Activated naive CD8-positive, alpha-beta T cell treated with anti-CD3 and anti-CD28 coated beads, Interleukin-2, amount 50 U/mL, for 24 hours (primary cell): ENCODE results near the gene PVALB.

Experiments used
- ATAC-seq: fragments of 150-1000 bp; cut with Tn5 transposase; one replicate; pipeline ENCODE4 v1.10.0; 2021
- DNase-seq: peaks from one replicate; pipeline ENCODE4 v3.0.0; 2021
- H3K27ac Mint-ChIP-seq: one replicate; pipeline ENCODE4 v1.8.0; 2021; ENCODE audit warnings: mild to moderate bottlenecking, mixed read lengths
- H3K27me3 Mint-ChIP-seq: one replicate; pipeline ENCODE4 v1.8.0; 2021; ENCODE audit warnings: mixed read lengths
- H3K36me3 Mint-ChIP-seq: one replicate; pipeline ENCODE4 v1.8.0; 2021; ENCODE audit warnings: low read depth, mixed read lengths
- H3K4me1 Mint-ChIP-seq: one replicate; pipeline ENCODE4 v1.8.0; 2021; ENCODE audit warnings: mixed read lengths
- H3K4me3 Mint-ChIP-seq: one replicate; pipeline ENCODE4 v1.8.0; 2021; ENCODE audit warnings: mild to moderate bottlenecking, moderate library complexity, mixed read lengths
- H3K9me3 Mint-ChIP-seq: one replicate; pipeline ENCODE4 v1.8.0; 2021; ENCODE audit warnings: mixed read lengths

Gene PVALB

GRCh38 chr22:36855478-36855877 is 38.6 kb upstream of the PVALB start:
- Mint-ChIP-seq H3K27me3 (peaks cover 4% of the 10 kb centered on the region), H3K4me3 (no peak overlapping the region), H3K27ac (no peak overlapping the region), H3K9me3 (no peaks in the 10 kb centered on the region), H3K4me1 (peaks cover 23% of the 10 kb centered on the region), H3K36me3 (no peaks in the 10 kb centered on the region)
- no peak for ATAC-seq
- DNase-seq = no peak

- H3K27ac Mint-ChIP-seq = peak overlapping the region; percentile 65
- H3K27me3 Mint-ChIP-seq = peaks cover 12% of the 10 kb centered on the region
- DNase-seq (peak; percentile 93), ATAC-seq (peak; percentile 59)
- H3K4me1 Mint-ChIP-seq = peaks cover 13% of the 10 kb centered on the region
- peak overlapping the region; percentile 48 for H3K4me3 Mint-ChIP-seq
- no peaks in the 10 kb centered on the region for H3K36me3 Mint-ChIP-seq
- H3K9me3 Mint-ChIP-seq = no peaks in the 10 kb centered on the region
Observed at GRCh38 chr22:36853407-36854099, 36.7 kb upstream of the PVALB start.

GRCh38 chr22:36852056-36852973 is 35.5 kb upstream of the PVALB start:
- Mint-ChIP-seq H3K9me3 (no peaks in the 10 kb centered on the region), H3K4me3 (no peak overlapping the region), H3K36me3 (no peaks in the 10 kb centered on the region), H3K27me3 (peaks cover 8% of the 10 kb centered on the region), H3K4me1 (peaks cover 13% of the 10 kb centered on the region), H3K27ac (no peak overlapping the region)
- no peak for ATAC-seq
- DNase-seq = no peak

DNA sequence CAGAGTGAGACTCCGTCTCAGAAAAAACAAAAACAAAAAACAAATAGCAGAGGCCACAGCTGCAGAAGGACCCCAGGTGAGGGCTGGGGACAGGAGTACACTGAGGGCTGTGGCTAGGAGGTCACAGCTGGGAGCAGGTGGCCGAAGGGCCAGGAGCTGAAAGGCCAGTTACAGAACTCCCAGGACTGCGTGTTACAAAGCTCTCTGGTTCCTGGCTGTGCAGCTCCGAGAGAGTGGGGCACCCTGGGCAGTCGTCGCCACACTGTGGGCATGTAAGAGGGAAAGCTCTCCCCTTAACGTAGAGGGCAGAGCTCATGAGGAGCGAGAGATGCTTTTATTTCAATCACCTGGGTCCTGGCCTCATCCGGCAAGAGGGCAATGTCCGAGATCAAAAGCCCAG is 33.8 kb upstream of the PVALB start:
- H3K27me3 Mint-ChIP-seq = peaks cover 14% of the 10 kb centered on the region
- H3K36me3 Mint-ChIP-seq = no peaks in the 10 kb centered on the region
- no peak for ATAC-seq
- H3K4me1 Mint-ChIP-seq = peaks cover 9% of the 10 kb centered on the region
- no peak overlapping the region for H3K27ac Mint-ChIP-seq
- H3K9me3 Mint-ChIP-seq = no peaks in the 10 kb centered on the region
- DNase-seq = no peak
- H3K4me3 Mint-ChIP-seq = no peak overlapping the region

GRCh38 chr22:36850056-36850455 is 33.2 kb upstream of the PVALB start:
- Mint-ChIP-seq H3K36me3 (no peaks in the 10 kb centered on the region), H3K27ac (no peak overlapping the region), H3K4me3 (no peak overlapping the region), H3K27me3 (peaks cover 14% of the 10 kb centered on the region), H3K9me3 (no peaks in the 10 kb centered on the region), H3K4me1 (peaks cover 9% of the 10 kb centered on the region)
- ATAC-seq (no peak), DNase-seq (no peak)

GRCh38 chr22:36846949-36847348 is 30.1 kb upstream of the PVALB start:
- ATAC-seq (no peak), DNase-seq (no peak)
- Mint-ChIP-seq H3K4me3 (no peak overlapping the region), H3K27me3 (peaks cover 30% of the 10 kb centered on the region), H3K4me1 (no peaks in the 10 kb centered on the region), H3K27ac (no peak overlapping the region), H3K36me3 (no peaks in the 10 kb centered on the region), H3K9me3 (no peaks in the 10 kb centered on the region)

DNA sequence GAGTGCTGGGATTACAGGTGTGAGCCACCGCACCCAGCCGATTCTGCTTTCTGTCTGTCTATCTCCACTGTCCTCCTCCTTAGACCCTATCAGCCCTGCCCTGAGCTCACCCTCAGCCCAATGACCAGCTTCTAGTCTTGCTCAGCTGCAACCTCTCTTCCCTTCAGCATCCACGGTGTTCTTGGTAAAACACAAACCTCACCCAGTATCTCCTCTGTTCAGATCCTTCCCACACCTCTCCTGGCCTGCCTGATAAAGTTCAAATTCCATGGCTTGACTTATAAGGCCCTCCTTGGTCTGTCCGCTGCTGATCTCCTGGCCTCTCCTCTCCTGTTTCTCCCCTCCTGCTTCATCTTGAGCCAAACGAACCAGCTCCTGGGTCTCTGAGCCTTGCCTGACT is 29.4 kb upstream of the PVALB start:
- no peaks in the 10 kb centered on the region for H3K4me1 Mint-ChIP-seq
- no peaks in the 10 kb centered on the region for H3K9me3 Mint-ChIP-seq
- H3K27me3 Mint-ChIP-seq = peaks cover 35% of the 10 kb centered on the region
- H3K4me3 Mint-ChIP-seq = no peak overlapping the region
- H3K36me3 Mint-ChIP-seq = no peaks in the 10 kb centered on the region
- no peak overlapping the region for H3K27ac Mint-ChIP-seq
- ATAC-seq (no peak), DNase-seq (no peak)

DNA sequence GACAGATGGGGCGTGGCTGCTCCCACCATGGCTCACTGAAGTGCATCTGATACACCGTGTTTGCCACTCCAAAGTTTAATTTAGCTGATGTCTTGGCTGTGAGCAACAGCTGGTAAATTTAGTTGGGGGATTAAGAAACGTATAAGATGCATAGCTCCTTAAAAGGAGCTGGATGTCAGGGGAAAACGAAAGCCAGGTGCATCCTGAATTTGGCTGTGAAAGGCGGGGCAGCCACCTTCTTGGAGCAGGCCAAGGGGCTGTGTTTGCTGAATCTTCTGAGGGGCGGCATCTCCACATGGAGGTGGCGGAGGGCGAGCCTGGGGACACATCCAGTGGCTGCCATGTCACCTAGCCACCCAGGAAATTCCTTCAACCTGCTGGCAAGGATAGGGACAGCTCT is 23.3 kb upstream of the PVALB start:
- H3K27me3 Mint-ChIP-seq = peaks cover 37% of the 10 kb centered on the region
- no peak overlapping the region for H3K27ac Mint-ChIP-seq

GRCh38 chr22:36839356-36840073 is 22.7 kb upstream of the PVALB start:
- Mint-ChIP-seq H3K4me1 (peaks cover 5% of the 10 kb centered on the region), H3K4me3 (no peak overlapping the region), H3K9me3 (peaks cover 9% of the 10 kb centered on the region), H3K27ac (no peak overlapping the region), H3K36me3 (no peaks in the 10 kb centered on the region), H3K27me3 (peaks cover 31% of the 10 kb centered on the region)
- DNase-seq = no peak
- no peak for ATAC-seq

More for the DNA sequence above, 23.3 kb upstream of the PVALB start:
- Mint-ChIP-seq H3K4me1 (peaks cover 5% of the 10 kb centered on the region), H3K4me3 (no peak overlapping the region), H3K36me3 (no peaks in the 10 kb centered on the region), H3K9me3 (peaks cover 9% of the 10 kb centered on the region)
- ATAC-seq (no peak), DNase-seq (no peak)

DNA sequence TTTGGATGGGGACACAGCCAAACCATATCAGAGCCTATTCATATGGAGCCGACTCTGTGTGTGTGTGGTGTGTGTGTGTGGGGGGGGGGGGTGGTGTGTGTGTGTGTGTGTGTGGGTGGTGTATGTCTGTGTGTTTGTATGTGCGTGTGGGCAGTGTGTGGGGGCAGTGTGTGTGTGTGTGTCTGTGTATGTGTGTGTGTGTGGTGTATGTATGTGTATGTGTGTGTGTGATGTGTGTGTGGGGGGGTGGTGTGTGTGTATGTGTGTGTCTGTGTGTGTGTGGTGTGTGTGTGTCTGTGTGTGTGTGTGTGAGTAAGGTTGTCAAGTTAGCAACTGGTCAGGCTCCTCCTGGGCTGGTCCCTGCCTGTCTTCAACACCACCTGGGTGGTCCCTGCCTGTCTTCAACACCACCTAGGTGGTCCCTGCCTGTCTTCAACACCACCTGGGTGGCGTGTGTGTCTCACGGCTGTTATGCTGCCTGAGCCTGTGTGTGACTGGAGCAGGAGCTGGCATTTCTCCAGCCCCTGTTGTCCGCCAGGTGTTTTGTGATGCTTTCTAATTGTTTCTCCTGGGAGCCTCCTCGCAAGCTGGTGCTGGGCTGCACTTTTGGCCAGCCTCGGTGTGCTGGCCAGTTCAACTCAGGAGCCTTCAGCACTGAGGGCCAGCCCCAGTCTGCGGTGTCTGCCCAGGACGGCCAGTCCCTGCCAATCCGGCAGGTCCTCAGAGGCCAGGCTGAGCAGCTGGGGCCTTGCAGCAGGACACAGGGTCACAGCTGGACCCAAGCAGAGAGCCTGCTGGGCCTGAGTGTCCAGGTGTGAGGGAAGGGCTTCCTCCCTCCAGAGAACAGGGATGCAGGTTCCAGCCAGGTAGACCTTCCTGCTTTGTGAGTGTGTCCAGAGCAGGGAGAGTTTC is 21.5 kb upstream of the PVALB start:
- Mint-ChIP-seq H3K4me1 (peaks cover 5% of the 10 kb centered on the region), H3K9me3 (peaks cover 9% of the 10 kb centered on the region), H3K27ac (no peak overlapping the region), H3K4me3 (no peak overlapping the region), H3K27me3 (peaks cover 30% of the 10 kb centered on the region), H3K36me3 (peaks cover 1% of the 10 kb centered on the region)
- DNase-seq (no peak), ATAC-seq (no peak)

GRCh38 chr22:36835903-36836302 is 19.1 kb upstream of the PVALB start:
- DNase-seq = no peak
- ATAC-seq = no peak
- Mint-ChIP-seq H3K36me3 (peaks cover 3% of the 10 kb centered on the region), H3K4me3 (no peak overlapping the region), H3K9me3 (peaks cover 9% of the 10 kb centered on the region), H3K4me1 (peaks cover 9% of the 10 kb centered on the region), H3K27me3 (peaks cover 30% of the 10 kb centered on the region), H3K27ac (no peak overlapping the region)

- no peak overlapping the region for H3K27ac Mint-ChIP-seq
- ATAC-seq (no peak), DNase-seq (no peak)
- H3K27me3 Mint-ChIP-seq = peaks cover 32% of the 10 kb centered on the region
- peaks cover 10% of the 10 kb centered on the region for H3K4me1 Mint-ChIP-seq
- no peak overlapping the region for H3K4me3 Mint-ChIP-seq
- H3K36me3 Mint-ChIP-seq = peaks cover 3% of the 10 kb centered on the region
- H3K9me3 Mint-ChIP-seq = peaks cover 6% of the 10 kb centered on the region
Observed at GRCh38 chr22:36833073-36833472, 16.2 kb upstream of the PVALB start.

GRCh38 chr22:36831717-36832116 is 14.9 kb upstream of the PVALB start:
- ATAC-seq = no peak
- Mint-ChIP-seq H3K36me3 (peaks cover 3% of the 10 kb centered on the region), H3K9me3 (no peaks in the 10 kb centered on the region), H3K27me3 (peaks cover 38% of the 10 kb centered on the region), H3K4me1 (peaks cover 10% of the 10 kb centered on the region), H3K27ac (no peak overlapping the region), H3K4me3 (no peak overlapping the region)
- DNase-seq = no peak

DNA sequence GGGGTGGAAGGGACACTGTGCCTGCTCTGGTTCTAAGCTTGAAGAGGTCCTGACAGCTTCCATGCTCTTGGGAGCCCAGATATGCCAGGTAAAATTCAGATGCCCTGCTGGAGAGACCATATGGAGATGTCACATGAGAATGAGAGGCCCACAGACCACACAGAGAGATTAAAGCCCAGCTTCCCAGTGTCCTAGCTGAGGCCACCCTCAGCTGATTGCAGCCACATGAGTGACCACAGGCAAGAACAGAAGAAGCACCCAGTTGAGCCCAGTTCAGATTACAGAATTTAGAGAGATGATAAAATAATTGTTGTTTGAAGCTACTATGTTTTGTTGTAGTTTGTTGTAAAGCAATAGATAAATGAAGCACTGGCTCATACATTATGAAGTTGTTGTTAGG is 14.4 kb upstream of the PVALB start:
- ATAC-seq (no peak), DNase-seq (no peak)
- Mint-ChIP-seq H3K9me3 (no peaks in the 10 kb centered on the region), H3K4me3 (no peak overlapping the region), H3K4me1 (peaks cover 10% of the 10 kb centered on the region), H3K27me3 (peaks cover 38% of the 10 kb centered on the region), H3K36me3 (peaks cover 3% of the 10 kb centered on the region), H3K27ac (no peak overlapping the region)
